ENCODE measurements around the gene SLC25A31. TPM values are rescaled to one million over a fixed set of nuclear protein-coding genes. Genes with fewer than 3 reads are reported as not detected.

SLC25A31 gene
- total and polyA plus RNA-seq, 9 donors, result 0.08 TPM; not detected in 8

GRCh38 chr4:127788517-127788916 is 58.3 kb downstream of the SLC25A31 start:
- no peak overlapping the region for H3K27ac ChIP-seq (ENCODE audit: low read length)
- no peaks in the 10 kb centered on the region for H3K36me3 ChIP-seq (ENCODE audit: control insufficient read depth, insufficient read depth, low read length)
- WGBS (ENCODE audit: insufficient coverage), result no CpG with 5 or more reads among the region's 2 CpGs
- no peaks in the 10 kb centered on the region for H3K4me1 ChIP-seq (ENCODE audit: control insufficient read depth, insufficient read depth, low read length)
- no peak overlapping the region for H3K4me3 ChIP-seq (ENCODE audit: low read length)
- H3K9me3 ChIP-seq (replicated peaks; ENCODE audit: control insufficient read depth, low read depth, low read length), result no peaks in the 10 kb centered on the region
- no peak for DNase-seq
- H3K27me3 ChIP-seq (ENCODE audit: control insufficient read depth, insufficient read depth, low read length), result no peaks in the 10 kb centered on the region

GRCh38 chr4:127791391-127791790 is 61.2 kb downstream of the SLC25A31 start:
- H3K9me3 ChIP-seq (replicated peaks; ENCODE audit: control insufficient read depth, low read depth, low read length), result no peaks in the 10 kb centered on the region
- H3K4me1 ChIP-seq (ENCODE audit: control insufficient read depth, insufficient read depth, low read length), result no peaks in the 10 kb centered on the region
- H3K36me3 ChIP-seq (ENCODE audit: control insufficient read depth, insufficient read depth, low read length), result no peaks in the 10 kb centered on the region
- H3K27ac ChIP-seq (ENCODE audit: low read length), result no peak overlapping the region
- WGBS (ENCODE audit: insufficient coverage), result no CpG with 5 or more reads among the region's 1 CpG
- no peaks in the 10 kb centered on the region for H3K27me3 ChIP-seq (ENCODE audit: control insufficient read depth, insufficient read depth, low read length)
- H3K4me3 ChIP-seq (ENCODE audit: low read length), result no peak overlapping the region
- DNase-seq, result no peak

- no peak overlapping the region for H3K4me3 ChIP-seq (ENCODE audit: low read length)
- DNase-seq, result no peak
- H3K36me3 ChIP-seq (ENCODE audit: control insufficient read depth, insufficient read depth, low read length), result no peaks in the 10 kb centered on the region
- H3K9me3 ChIP-seq (replicated peaks; ENCODE audit: control insufficient read depth, low read depth, low read length), result no peaks in the 10 kb centered on the region
- H3K4me1 ChIP-seq (ENCODE audit: control insufficient read depth, insufficient read depth, low read length), result no peaks in the 10 kb centered on the region
- no CpG with 5 or more reads among the region's 1 CpG for WGBS (ENCODE audit: insufficient coverage)
- H3K27ac ChIP-seq (ENCODE audit: low read length), result no peak overlapping the region
- H3K27me3 ChIP-seq (ENCODE audit: control insufficient read depth, insufficient read depth, low read length), result no peaks in the 10 kb centered on the region
These were observed 63.3 kb downstream of the SLC25A31 start for GRCh38 chr4:127793528-127793927.

GRCh38 chr4:127799711-127800110 is 69.5 kb downstream of the SLC25A31 start:
- no peaks in the 10 kb centered on the region for H3K36me3 ChIP-seq (ENCODE audit: control insufficient read depth, insufficient read depth, low read length)

GRCh38 chr4:127809173-127809800 is 79.1 kb downstream of the SLC25A31 start:
- WGBS (ENCODE audit: insufficient coverage), result 57% methylated on average over 3 of the region's 6 CpGs
- Histone ChIP-seq H3K4me3 (ENCODE audit: low read length) (no peak overlapping the region), H3K9me3 (replicated peaks; ENCODE audit: control insufficient read depth, low read depth, low read length) (no peaks in the 10 kb centered on the region), H3K36me3 (ENCODE audit: control insufficient read depth, insufficient read depth, low read length) (no peaks in the 10 kb centered on the region), H3K27ac (ENCODE audit: low read length) (no peak overlapping the region), H3K4me1 (ENCODE audit: control insufficient read depth, insufficient read depth, low read length) (no peaks in the 10 kb centered on the region), H3K27me3 (ENCODE audit: control insufficient read depth, insufficient read depth, low read length) (no peaks in the 10 kb centered on the region)
- peak; percentile 25 for DNase-seq

More at GRCh38 chr4:127799711-127800110, 69.5 kb downstream of the SLC25A31 start:
- Histone ChIP-seq H3K4me3 (ENCODE audit: low read length) (no peak overlapping the region), H3K9me3 (replicated peaks; ENCODE audit: control insufficient read depth, low read depth, low read length) (no peaks in the 10 kb centered on the region), H3K27ac (ENCODE audit: low read length) (no peak overlapping the region), H3K4me1 (ENCODE audit: control insufficient read depth, insufficient read depth, low read length) (no peaks in the 10 kb centered on the region), H3K27me3 (ENCODE audit: control insufficient read depth, insufficient read depth, low read length) (no peaks in the 10 kb centered on the region)
- no peak for DNase-seq

GRCh38 chr4:127810551-127810950 is 80.4 kb downstream of the SLC25A31 start:
- DNase-seq, result no peak
- Histone ChIP-seq H3K27ac (ENCODE audit: low read length) (no peak overlapping the region), H3K4me1 (ENCODE audit: control insufficient read depth, insufficient read depth, low read length) (no peaks in the 10 kb centered on the region), H3K27me3 (ENCODE audit: control insufficient read depth, insufficient read depth, low read length) (no peaks in the 10 kb centered on the region), H3K9me3 (replicated peaks; ENCODE audit: control insufficient read depth, low read depth, low read length) (no peaks in the 10 kb centered on the region), H3K4me3 (ENCODE audit: low read length) (no peak overlapping the region), H3K36me3 (ENCODE audit: control insufficient read depth, insufficient read depth, low read length) (no peaks in the 10 kb centered on the region)
- no CpG with 5 or more reads among the region's 3 CpGs for WGBS (ENCODE audit: insufficient coverage)

GRCh38 chr4:127822430-127822829 is 92.2 kb downstream of the SLC25A31 start:
- no peak overlapping the region for H3K27ac ChIP-seq (ENCODE audit: low read length)
- peak; percentile 26 for DNase-seq
- no peak overlapping the region for H3K4me3 ChIP-seq (ENCODE audit: low read length)
- H3K36me3 ChIP-seq (ENCODE audit: control insufficient read depth, insufficient read depth, low read length), result no peaks in the 10 kb centered on the region
- H3K4me1 ChIP-seq (ENCODE audit: control insufficient read depth, insufficient read depth, low read length), result no peaks in the 10 kb centered on the region
- no CpG with 5 or more reads among the region's 2 CpGs for WGBS (ENCODE audit: insufficient coverage)
- H3K9me3 ChIP-seq (replicated peaks; ENCODE audit: control insufficient read depth, low read depth, low read length), result no peaks in the 10 kb centered on the region
- no peaks in the 10 kb centered on the region for H3K27me3 ChIP-seq (ENCODE audit: control insufficient read depth, insufficient read depth, low read length)

Other genes with a start within 250 kb of the SLC25A31 start
- 10.6 TPM for gene INTU, start 97.4 kb upstream of the SLC25A31 start, total RNA-seq
- 10 to 100 TPM in 2 of 8 donors, 1 to 10 TPM in 6; 6.9 to 13.0 (median 8.6) TPM for gene INTU, start 97.4 kb upstream of the SLC25A31 start, polyA plus RNA-seq (ENCODE audit: insufficient read depth in 1 of 8, insufficient read length in 8 of 8, low replicate concordance in 1 of 8)
- 2.5 TPM for gene HSPA4L, start 51.9 kb downstream of the SLC25A31 start, total RNA-seq
- 10 to 100 TPM in 4 of 8 donors, 1 to 10 TPM in 4; 7.3 to 14.5 (median 10.5) TPM for gene HSPA4L, start 51.9 kb downstream of the SLC25A31 start, polyA plus RNA-seq (ENCODE audit: insufficient read depth in 1 of 8, insufficient read length in 8 of 8, low replicate concordance in 1 of 8)
- 9.2 TPM for gene PLK4, start 150.5 kb downstream of the SLC25A31 start, total RNA-seq
- 10 to 100 TPM in 5 of 8 donors, 1 to 10 TPM in 3; 8.4 to 14.1 (median 10.2) TPM for gene PLK4, start 150.5 kb downstream of the SLC25A31 start, polyA plus RNA-seq (ENCODE audit: insufficient read depth in 1 of 8, insufficient read length in 8 of 8, low replicate concordance in 1 of 8)
- 20.4 TPM for gene MFSD8, start 234.8 kb downstream of the SLC25A31 start, total RNA-seq
- gene MFSD8, start 234.8 kb downstream of the SLC25A31 start, polyA plus RNA-seq (ENCODE audit: insufficient read depth in 1 of 8, insufficient read length in 8 of 8, low replicate concordance in 1 of 8), result 10 to 100 TPM; 12.5 to 22.8 (median 15.6) TPM
- gene ABHD18, start 235.0 kb downstream of the SLC25A31 start, total RNA-seq, result 13.0 TPM
- 10 to 100 TPM; 11.1 to 21.7 (median 14.2) TPM for gene ABHD18, start 235.0 kb downstream of the SLC25A31 start, polyA plus RNA-seq (ENCODE audit: insufficient read depth in 1 of 8, insufficient read length in 8 of 8, low replicate concordance in 1 of 8)

All from muscle of leg (tissue), 11 donors.